Panc1 (cell line): ENCODE measurements around the gene ADCK2. TPM values are rescaled to one million over a fixed set of nuclear protein-coding genes. Genes with fewer than 3 reads are reported as not detected.

Experiments used
- ATAC-seq: fragments of 200-7000 bp; cut with Tn5 transposase; 2 replicates; pipeline ENCODE4 v1.9.1; 2020; ENCODE audit warnings: mild to moderate bottlenecking, moderate library complexity
- BruUV-seq: library from RNA; stranded (reverse); fragments of 400-500 nt; replicated peaks from 2 replicates; lab custom pipeline; 2021; lab: Mats Ljungman, UMichigan
- CTCF ChIA-PET: fragments of 300-600 bp; sonication (Branson Sonifier 250); formaldehyde crosslinking; loops from one replicate; lab custom pipeline; 2022; ENCODE audit warnings: antibody characterized with exemption; lab: Charles Lee
- POLR2A ChIA-PET: fragments of 300-600 bp; sonication (Branson Sonifier 250); formaldehyde crosslinking; loops from one replicate; lab custom pipeline; 2022; ENCODE audit warnings: antibody characterized with exemption; lab: Charles Lee
- DNase-seq: peaks from one replicate; pipeline ENCODE4 v3.0.0-alpha.2; 2010; ENCODE audit warnings: low read depth, low spot score
- H3K27ac ChIP-seq: 2 replicates; pipeline ENCODE4 v1.5.1; 2011; ENCODE audit warnings: mild to moderate bottlenecking, low read length, inconsistent platforms
- H3K27me3 ChIP-seq: fragments of 200-500 bp; sonication (Bioruptor generic); 2 replicates; pipeline ENCODE4 v1.6.0; 2014; ENCODE audit warnings: low read length, inconsistent platforms; ENCODE audit not compliant: control insufficient read depth, insufficient read depth
- H3K36me3 ChIP-seq: fragments of 200-500 bp; sonication (Bioruptor generic); 2 replicates; pipeline ENCODE4 v1.5.1; 2014; ENCODE audit warnings: inconsistent platforms, mild to moderate bottlenecking, low read length, moderate library complexity; ENCODE audit not compliant: control insufficient read depth, insufficient read depth
- H3K4me1 ChIP-seq: 2 replicates; pipeline ENCODE4 v1.5.1; 2011; ENCODE audit warnings: inconsistent platforms, mild to moderate bottlenecking, low read length, moderate library complexity; ENCODE audit not compliant: control insufficient read depth, insufficient read depth
- H3K4me3 ChIP-seq, 2 experiments: 2 replicates each; pipeline ENCODE4 v1.5.1; 2011 to 2012; ENCODE audit warnings: low read depth in 2 of 2, low read length in 2 of 2, mild to moderate bottlenecking in 2 of 2, inconsistent platforms in 1 of 2, moderate library complexity in 1 of 2
- H3K9me3 ChIP-seq: fragments of 200-500 bp; sonication (Bioruptor generic); 2 replicates; pipeline ENCODE4 v1.5.1; 2014; ENCODE audit warnings: low read depth, mild to moderate bottlenecking, inconsistent platforms, low read length, moderate library complexity; ENCODE audit not compliant: control insufficient read depth, insufficient read depth
- CTCF ChIP-seq: fragments of 450-650 bp; IDR thresholded peaks from 2 replicates; pipeline ENCODE4 v1.5.1; 2017; ENCODE audit warnings: mild to moderate bottlenecking
- POLR2AphosphoS5 ChIP-seq: IDR thresholded peaks from 2 replicates; pipeline ENCODE4 v1.6.1; 2012; ENCODE audit warnings: mild to moderate bottlenecking, low read depth, low read length, moderate library complexity
- REST ChIP-seq, 2 experiments: IDR thresholded peaks; 2 replicates each; pipeline ENCODE4 v1.6.1; 2011 to 2012; ENCODE audit warnings: low read depth in 2 of 2, control low read depth in 1 of 2, low read length in 1 of 2, mild to moderate bottlenecking in 1 of 2, moderate library complexity in 1 of 2; ENCODE audit not compliant: insufficient read depth in 1 of 2
- SIN3A ChIP-seq: IDR thresholded peaks from 2 replicates; pipeline ENCODE4 v1.6.1; 2012; ENCODE audit warnings: low read depth, mild to moderate bottlenecking, low read length, moderate library complexity, borderline replicate concordance; ENCODE audit not compliant: insufficient read depth
- TCF7L2 ChIP-seq: IDR thresholded peaks from 2 replicates; pipeline ENCODE4 v1.6.1; 2011; ENCODE audit warnings: mild to moderate bottlenecking, low read depth, low read length, inconsistent platforms
- in situ Hi-C: cut with HindIII; loops from 2 replicates; pipeline ENCODE4 v1.10.0; 2016; ENCODE audit warnings: low sequenced_read_pairs, low pct_unique_long_range_greater_than_20kb
- intact Hi-C: fragments of 100-400 bp; cut with micrococcal nuclease; formaldehyde crosslinking; loops from one replicate; pipeline ENCODE4 v1.10.0; 2022; ENCODE audit not compliant: unreplicated experiment
- total RNA-seq: library from RNA; stranded (reverse); gene quantifications from one replicate; pipeline ENCODE4 v1.2.1, GENCODE V29; 2021; ENCODE audit not compliant: unreplicated experiment

ADCK2 gene
- total RNA-seq, 1 experiment from 2014 or later = 21.6 TPM

GRCh38 chr7:140702774-140703173, 30.0 kb downstream of the ADCK2 start:
- no peaks in the 10 kb centered on the region; the same call in 1 of the 2 replicates for H3K36me3 ChIP-seq
- in situ Hi-C loops = no loop called here
- intact Hi-C loops = no loop called here

GRCh38 chr7:140704205-140704604, 31.5 kb downstream of the ADCK2 start:
- Histone ChIP-seq H3K36me3 (peaks cover 3% of the 10 kb centered on the region; the same call in 1 of the 2 replicates), H3K4me3 (no peak overlapping the region), H3K27me3 (no peaks in the 10 kb centered on the region), H3K27ac (no peak overlapping the region), H3K9me3 (no peaks in the 10 kb centered on the region), H3K4me1 (0 out of 2 replicates have a peak, but pooled peaks cover 6% of the 10 kb centered on the region)
- ChIA-PET POLR2A (no interaction called here), CTCF (no interaction called here)
- ATAC-seq = no peak
- no TSS peak for BruUV-seq
- in situ Hi-C loops = no loop called here
- intact Hi-C loops = no loop called here
- no peak for TF ChIP-seq REST (IDR thresholded peaks at IDR 0.05; ENCODE audit: insufficient read depth in 1 of 2, low read depth in 2 of 2, low read length in 1 of 2)
- no peak for TF ChIP-seq TCF7L2
- TF ChIP-seq POLR2AphosphoS5 = no peak
- no peak for TF ChIP-seq SIN3A
- no peak for TF ChIP-seq CTCF
- no peak for DNase-seq

More at GRCh38 chr7:140702774-140703173, 30.0 kb downstream of the ADCK2 start:
- Histone ChIP-seq H3K4me1 (peaks cover 14% of the 10 kb centered on the region), H3K27ac (no peak overlapping the region), H3K27me3 (no peaks in the 10 kb centered on the region), H3K9me3 (no peaks in the 10 kb centered on the region), H3K4me3 (no peak overlapping the region)
- ChIA-PET POLR2A (no interaction called here), CTCF (no interaction called here)
- DNase-seq (no peak), ATAC-seq (no peak)
- no peak for TF ChIP-seq SIN3A
- TF ChIP-seq CTCF = no peak
- TF ChIP-seq TCF7L2 = no peak
- TF ChIP-seq REST (IDR thresholded peaks at IDR 0.05; ENCODE audit: insufficient read depth in 1 of 2, low read depth in 2 of 2, low read length in 1 of 2) = no peak
- TF ChIP-seq POLR2AphosphoS5 = no peak
- no TSS peak for BruUV-seq
